HepG2 (cell line): ENCODE data around the gene PIEZO1. TPM values are rescaled to one million over a fixed set of nuclear protein-coding genes. Genes with fewer than 3 reads are reported as not detected.

Source experiments
- ARID5B ChIP-seq: IDR thresholded peaks from 2 replicates; pipeline ENCODE4 v1.4.0; 2020; ENCODE audit warnings: mild to moderate bottlenecking, missing genetic modification reagents
- CENPX ChIP-seq: sonication (generic); formaldehyde crosslinking; IDR thresholded peaks from 2 replicates; pipeline ENCODE4 v1.9.0; 2021; ENCODE audit warnings: mild to moderate bottlenecking, missing genetic modification reagents, moderate library complexity
- JARID2 ChIP-seq: sonication (generic); formaldehyde crosslinking; IDR thresholded peaks from 2 replicates; pipeline ENCODE4 v1.8.1; 2023; ENCODE audit warnings: missing genetic modification reagents, inconsistent platforms; ENCODE audit not compliant: insufficient replicate concordance
- PAXIP1 ChIP-seq: sonication (generic); formaldehyde crosslinking; conservative IDR thresholded peaks from 2 replicates; pipeline ENCODE4 v1.4.0; 2020; ENCODE audit warnings: mild to moderate bottlenecking, missing genetic modification reagents, moderate library complexity
- REST ChIP-seq, 2 experiments: IDR thresholded peaks; 2 replicates each; pipeline ENCODE4 v1.6.1; 2011 to 2012; ENCODE audit warnings: low read length in 2 of 2, borderline replicate concordance in 1 of 2, low read depth in 1 of 2, mild to moderate bottlenecking in 1 of 2, moderate library complexity in 1 of 2
- ZBTB20 ChIP-seq: sonication (generic); formaldehyde crosslinking; IDR thresholded peaks from 2 replicates; pipeline ENCODE4 v1.8.1; 2023; ENCODE audit warnings: missing genetic modification reagents, low read depth, mild to moderate bottlenecking, borderline replicate concordance
- ZFP37 ChIP-seq: sonication (generic); formaldehyde crosslinking; IDR thresholded peaks from 2 replicates; pipeline ENCODE4 v1.4.0; 2020; ENCODE audit warnings: missing genetic modification reagents, borderline replicate concordance
- ZKSCAN5 ChIP-seq: sonication (generic); formaldehyde crosslinking; IDR thresholded peaks from 2 replicates; pipeline ENCODE4 v1.5.1; 2020; ENCODE audit warnings: mild to moderate bottlenecking, missing genetic modification reagents
- ZNF234 ChIP-seq: sonication (generic); formaldehyde crosslinking; conservative IDR thresholded peaks from 2 replicates; pipeline ENCODE4 v1.5.1; 2020; ENCODE audit warnings: mild to moderate bottlenecking, missing genetic modification reagents
- ZNF350 ChIP-seq: sonication (generic); formaldehyde crosslinking; IDR thresholded peaks from 2 replicates; pipeline ENCODE4 v1.4.0; 2020; ENCODE audit warnings: mild to moderate bottlenecking, low read depth, missing genetic modification reagents, borderline replicate concordance
- polyA plus RNA-seq, 8 experiments: library from polyadenylated mRNA; depleted of rRNA in 3 of 8; stranded (reverse) in 7 of 8; unstranded in 1 of 8; fragments of >200 nt; fragmentation: Illumina TruSeq in 4 of 8; extraction: Trizol in 4 of 8; gene quantifications; 2 replicates each; pipeline versions ENCODE4 v1.2.1 to v1.2.3, GENCODE V29; 2011 to 2016; ENCODE audit warnings: low read depth in 4 of 8, missing spikeins in 1 of 8, mixed read lengths in 1 of 8; ENCODE audit not compliant: insufficient read depth in 1 of 8
- total RNA-seq, 5 experiments: library from RNA; depleted of rRNA; stranded (reverse); fragments of >200 nt; fragmentation: Illumina TruSeq; extraction: Trizol; gene quantifications; 2 replicates each; pipeline ENCODE4 v1.2.3, GENCODE V29; 2016; ENCODE audit warnings: low read depth in 1 of 5
- TF ChIP-seq, protein P1 (sequence below): sonication (generic); formaldehyde crosslinking; IDR thresholded peaks from 2 replicates; pipeline ENCODE4 v1.8.0; 2023; ENCODE audit warnings: mild to moderate bottlenecking, missing genetic modification reagents

The PIEZO1 gene
- total and polyA plus RNA-seq, 2 of the 13 experiments (the other 11 are each of a cell fraction or from before 2014, with no cell fraction given), result 67.9 to 85.0 TPM

- no peak for TF ChIP-seq REST (IDR thresholded peaks at IDR 0.05; ENCODE audit: borderline replicate concordance in 1 of 2, low read depth in 1 of 2, low read length in 2 of 2)
- no peak for TF ChIP-seq CENPX (CRISPR knock-in tag)
- peak; percentile 54; the same call in 1 of the 2 replicates for TF ChIP-seq PAXIP1 (CRISPR knock-in tag)
- TF ChIP-seq ZKSCAN5 (CRISPR knock-in tag), result no peak
- no peak for TF ChIP-seq ZBTB20
- TF ChIP-seq ZNF350 (CRISPR knock-in tag), result peak; percentile 86
- TF ChIP-seq ZNF234 (CRISPR knock-in tag), result peak; percentile 80; the same call in 1 of the 2 replicates
- TF ChIP-seq JARID2 (CRISPR knock-in tag), result no peak
- TF ChIP-seq, protein P1, sequence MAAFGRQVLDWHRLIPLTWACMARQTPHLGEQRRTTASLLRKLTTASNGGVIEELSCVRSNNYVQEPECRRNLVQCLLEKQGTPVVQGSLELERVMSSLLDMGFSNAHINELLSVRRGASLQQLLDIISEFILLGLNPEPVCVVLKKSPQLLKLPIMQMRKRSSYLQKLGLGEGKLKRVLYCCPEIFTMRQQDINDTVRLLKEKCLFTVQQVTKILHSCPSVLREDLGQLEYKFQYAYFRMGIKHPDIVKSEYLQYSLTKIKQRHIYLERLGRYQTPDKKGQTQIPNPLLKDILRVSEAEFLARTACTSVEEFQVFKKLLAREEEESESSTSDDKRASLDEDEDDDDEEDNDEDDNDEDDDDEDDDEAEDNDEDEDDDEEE (CRISPR knock-in tag), result 0 out of 2 replicates have a peak, but pooled peaks have one; percentile 59
- no peak for TF ChIP-seq ZFP37
- peak; percentile 54; the same call in 1 of the 2 replicates for TF ChIP-seq ARID5B
Measured at GRCh38 chr16:88804552-88805339, 19.7 kb upstream of the PIEZO1 start (continued).
